ENCODE measurements around the gene GPR157.

- TF ChIP-seq EP300 (IDR thresholded peaks at IDR 0.05; ENCODE audit: borderline replicate concordance in 1 of 2, control insufficient read depth in 1 of 2, low read depth in 2 of 2, low read length in 2 of 2) (no peak), JUND (IDR thresholded peaks at IDR 0.05; ENCODE audit: low read depth, low read length) (no peak), ATF7 (IDR thresholded peaks at IDR 0.05; ENCODE audit: low read depth) (no peak)
- TF ChIP-seq, protein P1, sequence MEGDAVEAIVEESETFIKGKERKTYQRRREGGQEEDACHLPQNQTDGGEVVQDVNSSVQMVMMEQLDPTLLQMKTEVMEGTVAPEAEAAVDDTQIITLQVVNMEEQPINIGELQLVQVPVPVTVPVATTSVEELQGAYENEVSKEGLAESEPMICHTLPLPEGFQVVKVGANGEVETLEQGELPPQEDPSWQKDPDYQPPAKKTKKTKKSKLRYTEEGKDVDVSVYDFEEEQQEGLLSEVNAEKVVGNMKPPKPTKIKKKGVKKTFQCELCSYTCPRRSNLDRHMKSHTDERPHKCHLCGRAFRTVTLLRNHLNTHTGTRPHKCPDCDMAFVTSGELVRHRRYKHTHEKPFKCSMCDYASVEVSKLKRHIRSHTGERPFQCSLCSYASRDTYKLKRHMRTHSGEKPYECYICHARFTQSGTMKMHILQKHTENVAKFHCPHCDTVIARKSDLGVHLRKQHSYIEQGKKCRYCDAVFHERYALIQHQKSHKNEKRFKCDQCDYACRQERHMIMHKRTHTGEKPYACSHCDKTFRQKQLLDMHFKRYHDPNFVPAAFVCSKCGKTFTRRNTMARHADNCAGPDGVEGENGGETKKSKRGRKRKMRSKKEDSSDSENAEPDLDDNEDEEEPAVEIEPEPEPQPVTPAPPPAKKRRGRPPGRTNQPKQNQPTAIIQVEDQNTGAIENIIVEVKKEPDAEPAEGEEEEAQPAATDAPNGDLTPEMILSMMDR (IDR thresholded peaks at IDR 0.05 in 2 of 3, conservative IDR thresholded peaks at IDR 0.05 in 1 of 3; ENCODE audit: control insufficient read depth in 2 of 3, extremely low read depth in 1 of 3, insufficient read depth in 1 of 3, low read depth in 3 of 3, low read length in 3 of 3), result no peak
Measured at GRCh38 chr1:9153152-9153551, 24.2 kb upstream of the GPR157 start.
